IPS-18c (cell line): ENCODE results near the gene ISCU.

Experiments
- H3K4me3 ChIP-seq: 2 replicates; pipeline ENCODE4 v1.7.0; 2013; ENCODE audit warnings: low read depth, mild to moderate bottlenecking, low read length, moderate library complexity; ENCODE audit not compliant: insufficient read depth
- H3K9me3 ChIP-seq: one replicate; pipeline ENCODE4 v1.6.1; 2013; ENCODE audit warnings: mild to moderate bottlenecking, low read length, moderate library complexity; ENCODE audit not compliant: control insufficient read depth, insufficient read depth

The ISCU gene

GRCh38 chr12:108605690-108606406, 43.5 kb downstream of the ISCU start:
- no peaks in the 10 kb centered on the region for H3K9me3 ChIP-seq

DNA sequence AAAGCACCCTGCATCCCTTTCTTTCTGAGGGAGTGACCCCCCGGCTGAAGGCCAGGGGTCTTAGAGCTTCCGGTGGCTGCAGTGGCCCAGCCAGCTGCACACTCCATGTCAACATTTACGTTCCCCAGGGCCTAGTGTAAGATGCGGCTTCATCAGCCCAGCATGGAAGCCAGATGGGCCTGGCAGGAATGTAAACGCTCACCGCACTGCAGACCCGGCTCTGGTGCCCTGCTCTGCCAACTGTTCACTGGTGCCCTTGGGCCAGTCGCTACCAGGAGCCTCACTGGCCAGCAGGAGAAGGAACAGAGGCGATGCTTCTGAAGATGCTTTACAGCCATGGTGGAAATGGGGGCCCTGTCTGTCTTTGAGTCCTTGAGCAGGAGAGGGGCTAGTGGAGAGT, 44.1 kb downstream of the ISCU start:
- no peak overlapping the region for H3K4me3 ChIP-seq
- no peaks in the 10 kb centered on the region for H3K9me3 ChIP-seq

More at GRCh38 chr12:108605690-108606406, 43.5 kb downstream of the ISCU start:
- no peak overlapping the region for H3K4me3 ChIP-seq

DNA sequence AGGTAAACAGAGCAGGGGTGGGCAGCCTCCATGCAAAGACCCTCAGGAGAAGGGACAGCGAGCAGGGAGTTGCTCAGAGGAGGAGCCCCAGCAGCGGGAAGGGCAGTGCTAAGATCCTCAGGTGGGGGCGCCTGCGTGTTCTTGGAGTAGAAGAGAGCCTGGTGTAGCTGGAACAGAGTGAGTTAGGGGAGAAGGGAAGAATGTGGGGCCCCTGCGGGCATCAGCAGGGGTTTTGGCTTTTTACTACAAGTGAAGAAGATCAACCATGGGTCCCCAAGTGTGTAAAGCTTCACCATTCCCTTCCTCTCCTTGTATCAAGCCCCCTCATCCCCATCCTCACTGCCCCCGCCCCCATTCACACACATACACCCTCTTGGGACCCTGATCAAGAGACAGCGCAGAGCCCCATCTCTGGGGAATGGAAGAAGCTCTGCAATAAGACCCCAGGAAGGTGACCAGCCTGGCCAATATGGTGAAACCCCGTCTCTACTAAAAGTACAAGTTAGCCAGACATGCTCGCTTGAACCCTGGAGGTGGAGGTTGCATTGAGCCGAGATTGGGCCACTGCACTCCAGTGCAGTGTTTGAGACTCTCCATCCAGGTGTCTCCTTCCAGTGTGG, 45.7 kb downstream of the ISCU start:
- H3K4me3 ChIP-seq, result no peak overlapping the region
- no peaks in the 10 kb centered on the region for H3K9me3 ChIP-seq

- Histone ChIP-seq H3K9me3 (no peaks in the 10 kb centered on the region), H3K4me3 (no peak overlapping the region)
These were observed 46.2 kb downstream of the ISCU start for GRCh38 chr12:108608616-108609015.

GRCh38 chr12:108609537-108610335, 47.3 kb downstream of the ISCU start:
- Histone ChIP-seq H3K9me3 (no peaks in the 10 kb centered on the region), H3K4me3 (no peak overlapping the region)

GRCh38 chr12:108610336-108610815, 48.0 kb downstream of the ISCU start:
- H3K9me3 ChIP-seq, result no peaks in the 10 kb centered on the region

DNA sequence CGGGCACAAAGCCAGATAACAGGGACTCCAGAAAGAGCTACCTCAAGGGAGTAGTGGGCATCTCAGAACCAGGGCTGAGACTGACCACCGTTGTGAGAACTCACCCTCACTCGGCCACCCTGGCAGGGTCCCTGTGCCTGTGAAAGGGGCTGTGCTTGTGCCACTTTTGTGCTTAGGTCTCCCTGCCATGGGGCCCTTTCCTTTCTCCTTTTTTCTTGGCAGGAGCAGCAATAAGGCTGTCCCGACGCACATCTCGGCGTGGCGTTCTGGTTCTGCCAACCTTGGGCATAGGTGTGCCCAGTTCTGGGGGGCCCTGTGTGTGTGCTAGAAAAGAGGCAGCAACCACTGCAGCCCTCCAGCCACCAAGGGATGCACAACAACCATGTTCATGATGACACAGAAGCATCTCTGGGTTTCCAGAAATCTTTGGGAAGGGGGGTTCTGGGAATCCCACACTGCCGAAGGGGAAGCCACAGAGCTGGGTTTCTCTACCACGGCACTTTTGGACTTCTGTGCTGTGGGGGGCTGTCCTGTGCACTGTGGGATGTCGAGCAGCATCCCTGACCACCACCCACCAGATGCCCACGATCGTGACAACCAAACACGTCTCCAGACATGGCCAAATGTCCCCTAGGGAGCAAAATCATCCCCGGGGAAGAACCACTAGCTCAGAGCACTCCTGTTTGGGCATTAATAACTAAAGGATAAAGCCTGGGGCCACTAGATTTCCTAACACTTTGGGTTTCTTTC, 48.6 kb downstream of the ISCU start:
- no peak overlapping the region for H3K4me3 ChIP-seq
- no peaks in the 10 kb centered on the region for H3K9me3 ChIP-seq

More at GRCh38 chr12:108610336-108610815, 48.0 kb downstream of the ISCU start:
- H3K4me3 ChIP-seq, result no peak overlapping the region

- Histone ChIP-seq H3K9me3 (no peaks in the 10 kb centered on the region), H3K4me3 (no peak overlapping the region)
These were observed 49.6 kb downstream of the ISCU start for GRCh38 chr12:108611884-108612415.

DNA sequence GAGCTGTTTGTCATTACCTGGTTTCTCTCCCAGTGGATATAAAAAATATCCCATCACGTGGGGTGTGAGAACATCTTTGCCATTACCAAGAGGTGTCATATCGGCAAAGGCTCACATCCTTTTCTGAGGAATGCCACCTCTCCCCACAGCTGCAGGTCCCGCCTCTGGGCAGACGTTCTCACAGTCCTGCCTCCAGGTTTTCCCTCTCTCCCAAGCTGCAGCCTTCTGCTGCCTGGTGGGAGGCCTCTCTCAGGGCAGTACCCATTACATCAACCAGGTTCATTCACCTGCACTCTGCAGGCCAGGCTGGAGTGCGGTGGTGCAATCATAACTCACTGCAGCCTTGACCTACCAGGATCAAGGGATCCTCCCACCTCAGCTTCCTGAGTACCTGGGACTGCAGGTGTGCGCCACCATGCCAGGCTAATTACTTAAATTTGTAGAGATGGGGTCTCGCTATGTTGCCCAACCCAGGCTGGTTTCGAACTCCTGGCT, 50.4 kb downstream of the ISCU start:
- no peak overlapping the region for H3K4me3 ChIP-seq
- no peaks in the 10 kb centered on the region for H3K9me3 ChIP-seq

DNA sequence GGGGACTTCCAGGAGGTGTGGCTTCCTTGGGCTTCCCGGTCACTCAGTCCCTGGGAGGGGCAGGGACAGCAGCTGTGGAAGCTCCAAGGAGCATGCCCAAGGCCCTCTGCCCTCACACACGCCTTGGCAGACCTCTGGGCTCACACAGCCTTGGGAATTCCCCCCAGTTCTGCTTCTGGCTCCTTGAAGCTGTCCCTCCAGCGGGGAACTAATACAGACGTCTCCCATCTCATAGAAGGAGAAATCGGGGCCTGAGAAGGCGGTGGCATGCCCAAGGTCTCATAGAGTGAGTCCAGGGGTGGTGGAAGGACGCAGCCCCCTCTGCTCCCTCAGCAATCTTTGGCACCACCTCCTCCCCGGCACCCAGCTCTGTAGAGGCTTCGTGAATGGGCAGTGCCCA, 51.2 kb downstream of the ISCU start:
- Histone ChIP-seq H3K4me3 (no peak overlapping the region), H3K9me3 (no peaks in the 10 kb centered on the region)

DNA sequence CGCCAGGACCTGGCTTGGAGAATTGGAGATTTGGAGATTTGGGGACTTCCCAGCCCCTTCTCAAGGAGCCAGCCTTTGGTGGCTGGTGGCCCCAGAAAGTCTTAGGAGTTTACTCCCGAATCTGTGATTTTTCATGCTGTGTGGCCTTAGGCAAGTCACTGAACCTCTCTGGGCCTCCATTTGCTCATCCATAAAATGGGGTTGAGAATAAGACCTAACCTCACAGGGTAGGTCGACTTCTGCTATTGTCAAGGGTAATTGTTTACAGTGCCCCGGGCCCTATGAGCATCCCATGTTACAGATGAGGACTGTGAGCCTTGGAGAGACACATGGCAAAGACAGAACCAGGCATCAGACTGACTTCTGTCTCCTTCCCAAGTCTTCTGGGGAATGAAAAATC, 51.6 kb downstream of the ISCU start:
- H3K9me3 ChIP-seq, result no peaks in the 10 kb centered on the region
- no peak overlapping the region for H3K4me3 ChIP-seq

DNA sequence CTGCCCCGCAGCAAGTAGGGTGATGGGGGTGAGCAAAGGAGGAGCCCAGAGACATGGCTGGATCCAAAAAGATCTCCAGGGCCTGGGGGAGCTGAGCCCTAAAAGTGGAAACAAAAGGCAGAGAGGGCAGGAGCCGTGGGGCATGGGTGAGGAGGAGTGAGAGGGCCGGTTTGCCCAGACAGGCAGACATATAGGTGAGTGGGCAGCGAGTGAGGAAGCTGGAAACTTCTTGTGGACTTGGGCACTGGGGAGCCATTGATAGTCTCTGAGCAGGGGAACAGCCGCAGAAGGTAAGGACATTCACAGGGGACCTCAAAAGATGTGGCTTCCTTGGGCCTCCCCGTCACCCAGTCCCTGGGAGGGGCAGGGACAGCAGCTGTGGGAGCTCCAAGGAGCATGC, 52.2 kb downstream of the ISCU start:
- H3K9me3 ChIP-seq, result no peaks in the 10 kb centered on the region
- H3K4me3 ChIP-seq, result no peak overlapping the region

- Histone ChIP-seq H3K9me3 (no peaks in the 10 kb centered on the region), H3K4me3 (no peak overlapping the region)
These were observed 53.5 kb downstream of the ISCU start for GRCh38 chr12:108615918-108616317.

GRCh38 chr12:108616359-108616758, 54.0 kb downstream of the ISCU start:
- Histone ChIP-seq H3K9me3 (no peaks in the 10 kb centered on the region), H3K4me3 (no peak overlapping the region)

DNA sequence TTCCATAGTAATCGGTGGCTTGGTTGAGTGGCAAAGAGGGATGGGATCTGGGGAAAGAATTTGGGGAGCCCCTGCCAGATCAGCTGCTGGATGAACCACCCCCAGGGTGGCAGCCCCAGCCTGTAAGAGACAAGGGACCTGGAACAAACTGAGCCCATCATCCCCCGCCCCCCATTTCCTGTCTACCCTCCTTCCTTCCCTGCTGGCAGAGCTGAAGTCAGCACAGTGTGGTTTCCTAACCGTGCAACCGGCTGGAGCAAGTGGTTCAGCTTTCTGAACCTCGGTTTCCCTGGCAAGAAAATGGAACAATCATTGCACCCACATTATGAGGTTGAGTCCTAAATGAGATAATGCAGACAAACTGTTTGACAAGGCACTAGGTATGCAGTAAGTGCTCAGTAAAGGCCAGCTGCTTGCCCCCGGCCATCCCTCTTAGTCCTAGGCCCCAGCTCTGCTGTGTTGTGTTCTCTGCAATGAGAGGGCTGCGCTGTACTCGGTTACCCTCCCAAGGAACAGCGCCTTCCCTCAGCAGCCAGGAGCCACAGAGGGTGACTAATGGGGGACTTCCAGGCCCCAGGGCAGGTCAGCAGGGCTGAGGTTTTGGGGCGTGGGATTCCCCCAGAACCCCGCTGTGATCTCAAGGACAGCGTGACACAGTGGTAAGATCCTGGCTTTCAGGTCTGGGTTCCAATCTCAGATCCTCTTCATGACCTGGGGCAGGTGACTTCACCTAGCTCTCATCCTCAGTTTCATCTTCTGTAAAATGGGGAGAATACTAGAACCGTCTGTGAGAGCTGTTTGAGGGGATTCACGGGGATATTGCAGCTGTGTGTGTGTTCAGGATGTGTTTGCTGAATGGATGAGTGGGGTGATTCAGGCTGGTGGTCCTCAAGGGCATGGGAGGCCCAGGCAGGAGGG, 54.8 kb downstream of the ISCU start:
- no peak overlapping the region for H3K4me3 ChIP-seq
- no peaks in the 10 kb centered on the region for H3K9me3 ChIP-seq
